ENCODE results near the gene ATP2B2. TPM values are rescaled to one million over a fixed set of nuclear protein-coding genes. Genes with fewer than 3 reads are reported as not detected.

ATP2B2 gene
- polyA plus RNA-seq, 3 donors, result 0.41 to 0.74 (median 0.48) TPM

DNA sequence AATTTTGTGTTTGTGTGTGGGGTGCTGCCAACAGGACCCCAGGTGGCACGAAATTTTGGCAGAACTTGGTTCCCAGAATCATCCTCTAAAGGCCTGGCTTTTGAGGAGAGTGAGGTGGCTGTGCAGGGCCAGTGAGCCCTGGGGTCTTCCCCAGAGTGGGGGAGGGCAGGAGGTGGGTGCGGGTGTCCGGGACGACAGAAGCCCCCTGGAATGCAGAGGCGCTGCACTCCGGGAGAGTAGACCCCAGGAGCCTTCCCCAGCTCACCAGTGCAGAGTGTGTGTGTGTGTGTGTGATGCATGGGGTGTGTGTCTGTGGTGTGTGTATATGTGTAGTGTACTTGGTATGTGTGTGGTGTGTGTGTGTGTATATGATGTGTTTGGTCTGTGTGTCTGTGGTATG, 140.1 kb downstream of the ATP2B2 start:
- DNase-seq, result no peak

DNA sequence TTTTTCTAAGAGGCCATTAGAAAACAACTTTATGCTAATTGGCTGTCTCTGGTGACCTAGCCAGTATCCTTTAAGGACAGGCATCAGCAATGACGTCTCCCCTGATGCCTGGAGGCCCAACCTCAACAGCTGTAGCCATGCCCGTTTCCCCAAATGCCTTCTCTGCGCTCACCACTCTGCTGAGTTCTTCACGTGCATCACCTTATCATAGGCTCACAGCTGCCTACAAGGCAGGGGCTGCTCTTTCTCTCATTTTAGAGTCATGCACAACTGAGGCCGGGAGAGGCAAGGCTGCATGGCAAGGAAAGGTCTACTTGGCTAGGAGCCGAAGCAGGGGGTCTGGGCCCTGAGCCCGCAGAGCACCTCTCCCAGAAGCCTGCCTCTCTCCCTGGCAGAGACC, 140.6 kb downstream of the ATP2B2 start:
- no peak for DNase-seq

DNA sequence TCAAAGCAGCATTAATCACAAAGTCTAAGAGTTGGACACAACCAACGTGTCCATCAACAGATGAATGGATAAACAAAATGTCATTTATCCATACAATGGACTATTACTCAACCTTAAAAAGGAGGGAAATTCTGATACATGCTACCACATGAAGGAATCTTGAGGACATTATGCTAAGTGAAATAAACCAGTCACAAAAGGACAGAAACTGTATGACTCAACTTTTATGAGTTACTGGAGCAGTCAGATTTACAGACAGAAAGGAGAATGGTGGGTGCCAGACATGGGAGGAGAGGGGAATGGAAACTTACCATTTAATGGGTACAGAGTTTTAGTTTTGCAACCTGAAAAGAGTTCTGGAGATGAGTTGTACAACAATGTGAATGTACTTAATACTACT, 141.5 kb downstream of the ATP2B2 start:
- no peak for DNase-seq

DNA sequence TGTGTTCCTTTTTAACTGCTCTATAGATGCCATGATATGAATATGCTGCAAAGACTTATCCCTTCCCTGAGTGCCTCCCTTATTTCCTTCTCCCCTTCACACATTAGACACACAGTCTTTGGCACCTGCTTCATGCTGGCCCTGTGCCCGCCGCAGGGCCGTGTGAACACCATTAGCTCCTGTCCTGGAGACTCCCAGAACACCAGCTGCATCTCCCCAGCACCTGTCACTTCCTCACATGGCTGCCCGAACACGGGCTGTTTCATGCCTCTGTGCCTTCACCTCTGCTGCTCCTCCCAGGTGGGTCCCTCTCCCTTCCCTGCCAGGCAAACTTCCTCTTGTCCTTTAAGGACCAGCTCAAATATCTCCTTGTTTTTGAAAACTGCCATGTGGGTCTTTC, 144.0 kb downstream of the ATP2B2 start:
- DNase-seq, result no peak

DNA sequence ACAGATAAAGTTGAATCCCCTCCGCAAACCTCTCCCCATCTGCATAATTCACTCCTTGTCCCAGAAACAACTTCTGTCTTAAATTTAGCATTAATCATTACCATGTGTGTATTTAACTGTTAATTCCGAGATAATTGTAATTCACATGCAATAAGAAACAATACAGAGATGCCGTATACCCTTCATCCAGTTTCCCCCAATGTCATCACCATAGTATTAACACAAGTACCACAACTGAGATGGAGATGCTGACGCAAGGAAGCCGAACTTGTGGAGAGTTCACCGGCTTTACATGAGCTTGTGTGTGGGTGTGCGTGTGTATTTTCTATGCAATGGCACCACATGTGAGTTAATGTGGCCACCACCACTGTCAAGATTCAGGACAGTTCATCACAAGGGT, 144.9 kb downstream of the ATP2B2 start:
- no peak for DNase-seq

DNA sequence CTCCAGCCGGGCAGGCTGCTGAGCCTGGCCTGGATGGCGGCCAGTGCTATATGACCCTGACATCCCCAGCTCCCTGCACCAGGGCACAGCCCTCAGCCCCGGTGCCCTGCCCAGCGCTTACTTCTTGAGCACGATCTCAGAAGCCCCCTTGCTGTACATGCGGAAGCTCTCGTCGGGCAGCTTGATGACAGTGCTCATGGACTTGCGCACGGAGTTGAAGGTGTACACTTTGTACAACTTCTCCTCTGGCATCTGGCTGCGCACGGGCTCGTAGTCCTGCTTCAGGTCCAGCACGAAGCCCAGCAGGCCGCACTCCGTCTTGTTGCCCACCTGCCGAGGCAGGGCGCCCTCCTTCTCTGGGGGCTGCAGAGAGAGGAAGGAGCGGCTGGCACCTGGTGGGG, 145.6 kb downstream of the ATP2B2 start:
- no peak for DNase-seq

DNA sequence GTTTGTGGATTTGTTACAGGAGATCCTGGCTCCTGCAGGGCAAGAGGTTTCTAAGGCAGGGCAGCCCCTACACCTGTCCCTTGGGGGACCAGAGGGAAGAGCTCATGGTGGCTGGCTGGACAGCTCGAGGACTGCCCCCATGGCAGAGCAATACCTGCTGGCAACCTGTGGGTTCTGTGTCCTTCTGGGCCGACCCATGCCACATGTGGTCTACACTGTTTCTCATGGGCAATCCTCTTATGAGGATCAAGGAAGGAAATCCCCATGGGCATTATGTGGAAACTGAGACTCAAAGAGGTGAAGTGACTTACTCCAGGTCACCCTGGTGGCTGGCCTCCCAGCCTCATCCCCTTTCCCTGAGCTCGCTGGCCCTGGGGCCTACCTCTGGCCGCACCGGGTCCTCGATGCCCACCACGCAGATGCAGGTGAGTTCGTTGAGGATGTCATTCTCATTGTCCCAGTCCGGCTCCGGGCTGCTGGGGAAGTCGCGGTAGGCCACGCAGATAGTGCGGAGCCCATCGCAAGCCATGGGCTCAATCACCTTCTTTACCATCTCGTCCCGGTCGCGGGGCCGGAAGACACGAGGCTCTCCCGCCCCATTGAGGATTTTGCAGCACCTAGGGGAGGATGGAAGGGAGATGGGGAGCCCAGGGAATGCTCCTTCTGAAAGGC, 146.9 kb downstream of the ATP2B2 start:
- DNase-seq, result no peak

DNA sequence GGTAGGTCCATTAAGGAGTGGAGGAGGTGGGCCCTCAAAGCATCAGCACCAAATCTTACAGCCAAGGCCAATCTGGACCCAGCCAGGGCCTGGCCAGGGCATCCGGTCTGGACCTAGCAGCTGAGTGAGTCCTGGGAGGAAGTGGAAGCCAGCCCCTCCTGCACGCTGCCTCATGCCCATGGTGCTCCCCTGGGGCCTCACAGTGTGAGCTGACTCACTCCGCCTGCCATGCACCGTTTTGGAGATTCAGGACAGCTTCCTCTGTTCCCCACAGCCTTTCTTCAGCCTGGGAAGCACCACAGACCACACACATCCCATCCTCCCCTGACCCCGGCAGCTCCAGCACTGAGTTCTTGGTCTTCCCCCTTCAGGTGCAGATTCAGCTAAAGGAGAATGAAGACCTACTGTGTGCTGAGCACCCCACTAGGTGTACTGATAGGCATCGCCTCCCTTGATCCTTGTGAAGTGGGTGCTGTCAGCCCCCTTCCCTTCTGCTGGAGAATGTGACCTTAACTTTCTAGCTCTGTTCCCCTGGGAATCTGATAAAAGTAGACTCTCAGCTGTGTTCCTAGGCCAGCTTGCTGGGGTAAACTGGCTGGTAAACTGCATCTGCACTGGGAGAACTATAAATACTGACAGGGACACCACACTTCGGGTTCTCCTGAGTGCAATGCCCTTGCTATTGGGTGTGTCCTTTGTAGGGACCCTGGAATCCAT, 147.6 kb downstream of the ATP2B2 start:
- no peak for DNase-seq

DNA sequence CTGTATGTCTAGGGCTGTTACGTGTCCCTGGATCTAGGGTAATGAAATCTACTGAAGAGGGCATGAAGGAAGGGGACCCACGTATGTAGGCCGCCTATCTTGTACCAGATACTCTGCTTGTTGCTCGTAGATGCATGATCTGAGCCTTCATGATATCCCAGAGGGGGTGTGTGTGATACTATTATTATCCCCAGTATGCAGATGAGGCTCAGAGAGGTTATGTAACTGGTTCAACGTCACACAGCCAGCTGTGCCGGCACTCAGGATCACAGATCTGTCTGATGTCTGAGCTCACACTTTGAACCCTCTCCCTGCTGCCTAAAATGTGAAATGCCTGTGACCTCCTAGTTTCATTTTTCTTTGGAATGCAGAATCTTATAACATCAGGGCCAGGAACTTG, 148.3 kb downstream of the ATP2B2 start:
- no peak for DNase-seq

DNA sequence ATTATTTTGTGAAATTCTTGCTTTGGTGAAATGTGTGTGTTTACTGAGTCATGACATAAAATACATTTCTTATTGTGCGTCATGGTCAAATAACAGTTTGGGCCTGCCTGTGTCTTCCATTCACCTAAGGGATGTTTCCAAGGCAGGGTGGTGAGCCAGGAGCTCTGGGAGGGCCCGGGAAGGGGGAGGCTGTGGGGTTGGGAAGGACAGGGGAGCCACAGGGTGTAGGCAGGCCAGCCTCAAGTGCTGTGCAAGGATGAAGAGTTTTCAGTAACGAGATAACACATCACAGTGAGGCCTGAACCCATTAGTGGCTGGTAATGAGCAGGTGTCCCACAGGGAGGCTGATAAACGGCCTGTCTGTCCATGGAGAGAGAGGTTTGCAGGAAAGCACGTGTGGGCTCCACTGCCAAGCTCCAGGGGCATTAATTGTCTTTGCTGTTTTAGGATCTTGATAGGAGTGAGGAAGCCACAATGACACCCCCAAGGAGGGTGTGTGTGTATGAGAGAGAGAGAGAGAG, 148.9 kb downstream of the ATP2B2 start:
- DNase-seq, result no peak

DNA sequence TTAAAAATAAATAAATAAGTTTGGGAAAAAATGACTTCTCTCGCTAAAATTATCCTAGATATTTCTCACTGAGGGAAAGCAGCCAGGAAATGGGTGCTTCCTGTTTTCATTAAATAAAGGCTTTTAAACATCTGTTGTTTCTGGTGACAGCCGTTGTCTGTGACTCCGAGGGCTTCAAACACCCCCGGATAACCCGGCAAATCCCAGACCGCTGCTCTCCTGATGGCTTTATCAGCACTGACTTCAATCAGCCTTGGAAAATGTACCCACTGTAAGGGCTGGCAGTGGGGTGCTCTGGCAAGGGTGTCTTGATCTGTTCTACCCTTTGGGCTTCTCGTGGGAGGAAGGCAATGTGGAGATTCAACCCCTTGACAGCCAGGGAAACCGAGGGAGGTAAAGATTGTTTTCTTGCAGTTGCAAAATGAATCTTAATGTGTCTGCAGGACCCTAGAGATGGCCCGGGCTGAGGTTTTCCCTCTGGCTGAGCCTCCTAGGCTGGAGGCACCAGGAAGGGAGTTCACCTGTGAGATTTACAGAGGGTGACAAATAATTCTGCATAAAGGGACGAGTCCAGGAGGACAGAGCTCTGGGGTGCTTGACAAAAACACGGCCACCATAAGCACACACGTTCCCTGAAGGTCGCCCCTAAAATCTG, 150.9 kb downstream of the ATP2B2 start:
- no peak for DNase-seq

DNA sequence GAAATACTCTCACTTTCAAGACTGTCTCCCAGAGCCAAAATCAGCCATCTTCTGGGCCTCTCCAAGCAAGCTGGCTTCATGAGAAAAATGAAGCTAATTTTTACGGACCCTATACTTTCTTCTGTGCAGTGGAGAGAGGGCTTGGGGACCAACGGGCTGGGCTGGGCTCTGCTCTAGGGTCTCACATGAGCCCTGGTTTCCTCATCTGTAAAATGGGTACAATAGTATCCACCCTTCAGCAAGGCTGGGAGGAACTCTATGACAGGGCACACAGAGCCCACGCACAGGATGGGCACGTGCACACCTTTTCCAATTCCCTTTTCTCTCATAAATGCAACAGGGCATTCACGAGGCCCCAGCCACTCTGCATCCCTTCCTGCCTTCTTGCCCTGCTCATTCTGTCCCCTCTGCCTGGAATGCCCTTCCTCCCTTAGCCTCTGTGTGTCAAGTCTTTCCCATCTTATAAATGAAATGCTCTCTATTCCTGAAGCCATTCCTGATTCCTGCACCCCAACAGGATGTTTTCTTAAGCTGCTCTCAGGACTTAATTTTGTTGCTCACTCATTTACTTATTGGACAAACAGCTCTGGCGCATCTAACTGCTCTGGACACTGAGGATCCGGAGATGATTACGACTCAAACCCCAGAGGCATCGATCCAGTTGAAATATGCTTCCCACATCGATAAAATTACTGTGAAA, 151.6 kb downstream of the ATP2B2 start:
- no peak for DNase-seq

DNA sequence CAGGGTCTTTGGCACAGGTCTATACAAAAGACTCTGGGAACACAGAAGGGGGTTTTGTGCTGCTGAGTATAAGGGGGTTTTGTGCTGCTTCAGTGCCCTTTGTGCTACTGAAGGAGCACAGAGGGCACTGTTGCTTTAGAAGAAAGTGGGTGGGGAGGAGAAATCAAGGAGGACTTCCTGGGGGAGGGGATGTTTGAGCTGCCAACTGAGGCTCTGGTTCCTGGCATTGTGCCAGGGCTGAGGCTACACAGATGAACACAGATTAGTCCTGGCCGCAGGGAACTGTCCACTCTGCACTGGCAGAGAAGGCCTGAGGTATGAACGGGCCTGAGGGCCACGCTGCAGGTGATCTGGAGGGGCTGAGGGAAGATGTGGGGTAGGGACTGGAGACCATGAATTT, 152.2 kb downstream of the ATP2B2 start:
- DNase-seq, result no peak

DNA sequence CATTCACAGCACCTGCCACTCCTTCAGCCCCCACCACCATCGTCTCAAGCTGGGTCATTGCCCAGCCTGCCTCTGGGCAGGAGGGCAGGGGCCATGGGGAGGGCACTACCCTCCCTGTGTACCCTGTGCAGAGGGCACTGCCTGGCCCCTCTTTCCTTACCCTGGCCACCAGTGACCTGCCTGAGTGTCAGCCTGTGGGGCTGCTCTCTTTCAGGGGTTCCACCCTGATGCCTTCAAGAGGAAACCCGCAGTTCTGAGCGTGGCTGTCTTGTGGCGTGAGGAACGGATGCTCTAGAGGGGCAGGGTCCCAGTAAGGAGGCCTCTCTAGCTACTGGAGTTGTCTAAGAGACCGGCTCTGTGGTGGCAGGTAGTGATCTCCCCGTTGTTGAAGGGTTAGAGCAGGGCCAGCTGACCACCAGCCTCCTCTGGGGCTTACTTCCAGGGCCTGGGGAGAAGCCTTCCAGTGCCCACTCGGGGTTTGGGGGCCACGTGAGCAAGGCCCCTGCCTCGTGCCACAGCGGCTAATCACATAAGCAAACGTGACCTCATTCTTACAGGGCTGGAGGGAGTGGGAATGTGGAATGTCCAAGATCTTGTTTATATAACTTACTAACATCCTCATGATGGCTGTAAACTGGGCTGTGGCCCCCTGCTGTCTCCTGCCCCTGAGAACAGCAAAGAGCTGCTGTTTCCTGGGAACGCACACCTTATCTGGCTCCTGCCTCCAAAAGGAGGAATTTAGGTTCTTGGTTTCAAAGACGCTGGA, 153.1 kb downstream of the ATP2B2 start:
- DNase-seq, result no peak

DNA sequence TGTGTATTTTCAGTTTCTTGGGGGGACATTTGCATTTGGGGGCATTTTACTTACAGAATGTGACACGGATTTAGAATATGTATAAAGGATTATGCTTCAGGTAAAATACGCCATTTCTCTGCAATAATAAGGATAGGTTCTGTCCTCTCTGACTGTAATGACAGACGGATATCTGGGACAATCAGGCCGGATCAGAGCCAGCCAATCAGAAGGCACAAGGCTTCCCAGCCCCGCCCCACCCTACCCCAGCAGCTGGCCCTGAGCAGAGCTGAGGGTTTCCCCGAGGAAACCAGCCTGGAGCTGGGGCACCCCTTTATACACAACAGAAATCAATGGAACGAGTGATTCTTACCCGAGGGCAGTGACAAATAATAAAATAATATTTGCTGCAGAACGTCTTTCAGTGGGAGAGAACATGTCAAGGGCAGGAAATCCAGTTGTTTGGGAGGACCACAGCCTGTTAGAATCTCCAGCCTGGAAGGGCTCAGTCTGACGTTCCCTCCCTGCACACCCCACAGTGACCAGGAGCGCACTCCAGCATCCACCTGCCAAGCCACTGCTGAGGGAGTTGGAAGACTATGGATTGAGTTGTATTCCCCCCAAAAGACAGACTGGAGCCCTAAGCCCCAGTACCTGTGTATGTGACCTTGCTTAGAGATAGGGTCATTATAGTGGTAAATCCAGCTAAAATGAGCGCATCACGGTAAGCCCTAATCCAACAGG, 154.2 kb downstream of the ATP2B2 start:
- no peak for DNase-seq

DNA sequence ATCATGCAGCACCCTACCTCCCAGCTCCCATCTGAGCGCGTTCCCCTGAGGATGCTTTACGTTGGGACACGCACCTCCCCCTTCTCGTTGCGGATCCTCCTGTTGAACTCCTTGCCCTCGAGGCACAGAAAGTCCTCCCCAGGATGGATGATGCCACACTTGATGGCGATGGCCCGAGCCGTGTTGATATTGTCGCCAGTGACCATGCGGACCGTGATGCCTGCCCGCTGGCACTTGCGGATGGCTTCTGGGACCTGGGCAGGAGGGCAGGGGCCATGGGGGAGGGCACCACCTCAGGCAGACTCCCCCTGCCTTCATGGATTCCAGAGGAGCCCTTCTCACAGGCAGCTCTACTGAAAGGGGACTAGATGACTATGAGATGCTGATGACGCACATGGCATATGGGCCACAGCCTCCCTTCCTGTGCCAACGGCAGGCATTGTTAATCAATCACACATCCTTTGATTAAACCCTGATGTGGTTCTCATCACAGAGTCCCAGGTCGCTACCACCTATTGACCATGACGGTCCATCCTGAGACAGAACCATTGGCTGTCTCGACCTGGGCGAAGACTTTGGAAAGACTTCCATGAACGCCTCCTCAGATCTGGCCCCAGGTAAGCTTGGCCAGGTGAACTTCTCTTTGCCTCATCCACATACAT, 154.9 kb downstream of the ATP2B2 start:
- DNase-seq, result no peak

DNA sequence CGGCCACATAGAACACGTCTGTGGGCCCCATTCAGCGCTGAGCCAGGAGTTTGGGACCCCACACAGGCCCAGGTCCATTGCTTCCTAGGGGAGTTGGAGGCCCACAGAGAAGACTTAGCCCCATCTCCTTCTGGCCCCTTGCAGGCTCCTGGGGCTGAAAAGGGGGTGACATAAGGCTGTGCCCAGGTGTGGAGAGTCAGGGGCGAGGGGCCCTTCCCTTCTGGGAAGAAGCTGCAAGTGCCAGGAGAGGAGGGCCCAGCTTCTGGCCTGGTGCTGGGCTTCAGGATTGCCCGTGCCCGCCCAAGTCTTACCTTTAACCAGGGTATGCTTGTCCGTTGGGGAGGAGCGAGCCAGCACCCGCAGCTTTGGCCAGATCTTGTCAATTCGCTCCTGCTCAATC, 155.6 kb downstream of the ATP2B2 start:
- DNase-seq, result no peak

DNA sequence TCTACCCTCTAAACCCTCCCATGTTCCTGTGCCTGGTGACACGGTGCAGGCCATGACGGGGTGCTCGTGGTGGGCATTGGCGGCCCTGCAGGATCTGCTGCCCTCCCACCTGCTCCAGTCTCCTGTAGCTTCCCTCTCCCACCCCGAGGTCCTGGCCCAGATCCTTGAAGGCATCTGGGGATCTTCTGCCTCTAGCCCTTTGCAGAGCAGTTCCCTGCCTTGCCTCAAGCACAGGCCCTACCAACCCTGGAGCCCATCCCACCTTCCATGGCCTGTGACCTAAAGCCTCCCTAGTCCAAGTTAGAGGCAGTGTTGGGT, 157.0 kb downstream of the ATP2B2 start:
- no peak for DNase-seq

DNA sequence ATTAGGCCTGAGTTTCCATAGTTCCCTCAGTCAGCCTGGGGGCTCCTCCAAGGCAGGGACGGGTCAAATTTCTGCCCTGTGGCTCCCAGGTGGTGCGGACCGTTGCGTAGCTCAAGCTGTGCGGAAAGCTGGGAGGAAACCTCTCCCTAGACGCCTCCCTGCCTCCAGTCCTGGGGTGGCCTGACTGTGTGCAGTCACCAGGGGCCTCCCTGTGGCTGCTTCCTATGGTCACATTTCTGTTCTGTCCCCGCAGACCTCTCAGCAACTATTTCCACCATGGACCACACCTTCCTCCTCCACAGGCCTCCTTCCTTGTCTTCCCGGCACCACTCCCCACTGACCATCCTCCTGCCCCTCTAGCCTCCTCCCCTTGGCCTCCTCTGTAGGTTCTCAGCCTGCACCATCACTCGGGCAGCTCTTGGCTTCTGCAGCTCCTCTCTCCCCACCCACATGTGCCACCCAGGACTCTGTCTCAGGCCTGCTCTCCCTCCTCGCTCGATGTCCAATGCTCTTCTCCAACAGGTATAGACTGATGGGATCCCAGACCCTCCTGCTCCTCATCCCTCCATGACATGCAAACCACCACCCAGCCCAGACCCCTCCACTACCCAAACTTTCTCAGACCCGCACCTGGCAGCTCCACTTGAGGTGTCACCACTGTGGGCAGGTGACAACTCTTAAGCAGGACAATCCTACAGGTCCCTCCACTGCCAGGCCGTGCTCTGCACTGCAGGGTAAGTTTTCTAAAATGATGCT, 157.6 kb downstream of the ATP2B2 start:
- DNase-seq, result no peak

DNA sequence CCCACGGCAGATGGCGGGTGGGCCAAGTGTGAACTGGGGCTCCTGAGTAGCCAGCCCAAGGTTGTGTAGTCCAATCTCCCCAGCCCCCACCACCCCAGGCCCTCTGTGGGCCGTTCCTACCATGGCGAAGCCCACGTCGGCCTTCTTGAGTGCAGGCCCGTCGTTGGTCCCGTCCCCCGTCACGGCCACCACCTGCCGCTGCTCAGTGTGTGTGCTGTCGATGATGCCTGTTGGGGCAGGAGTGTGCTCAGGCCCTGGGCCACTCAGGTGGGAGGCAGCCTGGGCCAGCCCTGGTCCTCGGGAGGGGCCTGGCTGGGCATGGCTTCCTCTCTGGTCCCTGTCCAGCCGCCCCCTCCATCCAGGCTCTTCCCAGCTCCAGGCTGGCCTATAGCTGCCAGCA, 159.5 kb downstream of the ATP2B2 start:
- DNase-seq, result no peak
